Keratinocyte (primary cell): Measurements from ENCODE around the gene NPSR1. TPM values are rescaled to one million over a fixed set of nuclear protein-coding genes. Genes with fewer than 3 reads are reported as not detected.

Experiments
- DNase-seq: peaks from one replicate; pipeline ENCODE4 v3.0.0-alpha.2; 2011; ENCODE audit warnings: low read depth, missing footprints, low spot score
- FAIRE-seq: peaks from 2 replicates; lab custom pipeline; 2011; peaks lifted over from hg19 to GRCh38; lab: Jason Lieb, UNC
- H2AFZ ChIP-seq: 2 replicates; pipeline ENCODE4 v1.6.0; 2012; ENCODE audit warnings: low read length, control low read depth, inconsistent platforms; ENCODE audit not compliant: control insufficient read depth
- H3K27ac ChIP-seq: 2 replicates; pipeline ENCODE4 v1.5.1; 2011; ENCODE audit warnings: low read length; ENCODE audit not compliant: control insufficient read depth, insufficient read depth
- H3K27me3 ChIP-seq: 3 replicates; pipeline ENCODE4 v1.6.0; 2011; ENCODE audit warnings: low read length; ENCODE audit not compliant: control insufficient read depth, insufficient read depth; ENCODE audit errors: extremely low read depth
- H3K36me3 ChIP-seq, 2 experiments: 2 replicates in 1 of 2; 3 replicates in 1 of 2; pipeline ENCODE4 v1.5.1; 2011; ENCODE audit warnings: low read length in 2 of 2, mild to moderate bottlenecking in 1 of 2; ENCODE audit not compliant: control insufficient read depth in 2 of 2, insufficient read depth in 2 of 2; ENCODE audit errors: extremely low read depth in 1 of 2
- H3K4me1 ChIP-seq: 3 replicates; pipeline ENCODE4 v1.5.1; 2011; ENCODE audit warnings: low read length; ENCODE audit not compliant: control insufficient read depth, insufficient read depth; ENCODE audit errors: extremely low read depth
- H3K4me2 ChIP-seq: 3 replicates; pipeline ENCODE4 v1.6.0; 2011; ENCODE audit warnings: low read depth, low read length; ENCODE audit not compliant: control insufficient read depth, insufficient read depth; ENCODE audit errors: extremely low read depth
- H3K4me3 ChIP-seq, 3 experiments: fragments of 200-600 bp in 1 of 3; sonication (generic) in 1 of 3; 2 replicates in 2 of 3; 3 replicates in 1 of 3; pipeline ENCODE4 v1.5.1; 2011 to 2016; ENCODE audit warnings: low read length in 3 of 3, mild to moderate bottlenecking in 3 of 3, control low read depth in 2 of 3, inconsistent platforms in 1 of 3, low read depth in 1 of 3, mixed read lengths in 1 of 3, mixed run types in 1 of 3, moderate library complexity in 1 of 3; ENCODE audit not compliant: control insufficient read depth in 2 of 3, insufficient read depth in 2 of 3; ENCODE audit errors: extremely low read depth in 1 of 3
- H3K79me2 ChIP-seq: 2 replicates; pipeline ENCODE4 v1.6.0; 2012; ENCODE audit warnings: low read length; ENCODE audit not compliant: control insufficient read depth, insufficient read depth
- H3K9ac ChIP-seq: 3 replicates; pipeline ENCODE4 v1.6.0; 2011; ENCODE audit warnings: low read length; ENCODE audit not compliant: control insufficient read depth, insufficient read depth; ENCODE audit errors: extremely low read depth
- H3K9me1 ChIP-seq: 3 replicates; pipeline ENCODE4 v1.6.0; 2011; ENCODE audit warnings: low read length; ENCODE audit not compliant: control insufficient read depth, insufficient read depth; ENCODE audit errors: extremely low read depth
- H3K9me3 ChIP-seq: 2 replicates; pipeline ENCODE4 v1.5.1; 2012; ENCODE audit warnings: low read depth, low read length; ENCODE audit not compliant: control insufficient read depth
- H4K20me1 ChIP-seq: 3 replicates; pipeline ENCODE4 v1.6.0; 2011; ENCODE audit warnings: low read length; ENCODE audit not compliant: control insufficient read depth, insufficient read depth; ENCODE audit errors: extremely low read depth
- EZH2 ChIP-seq: IDR thresholded peaks from one replicate; pipeline ENCODE4 v1.6.1; 2012; ENCODE audit warnings: inconsistent platforms, mild to moderate bottlenecking, low read length, moderate library complexity
- dilution Hi-C: fragments of 300-500 bp; cut with MboI; formaldehyde crosslinking; loops from one replicate; pipeline ENCODE4 v1.7.0; 2020; ENCODE audit warnings: low sequenced_read_pairs; ENCODE audit not compliant: extremely low pct_ligation_motif_present
- polyA plus RNA-seq, 5 experiments: library from polyadenylated mRNA; depleted of rRNA in 3 of 5; stranded (reverse) in 3 of 5; stranded (forward) in 1 of 5; unstranded in 1 of 5; fragments of >200 nt; gene quantifications; 1 replicate in 1 of 5; 2 replicates in 3 of 5; 3 replicates in 1 of 5; pipeline versions ENCODE4 v1.2.1 to v1.2.3, GENCODE V29; 2011 to 2012; ENCODE audit warnings: missing spikeins in 2 of 5, low read depth in 1 of 5, low replicate concordance in 1 of 5
- TF ChIP-seq, protein P1 (sequence below), 3 experiments: IDR thresholded peaks in 1 of 3; conservative IDR thresholded peaks in 1 of 3; optimal IDR thresholded peaks in 1 of 3; 2 replicates in 2 of 3; 3 replicates in 1 of 3; pipeline versions ENCODE3 to v1.5.1; 2011; ENCODE audit warnings: low read length in 3 of 3, mild to moderate bottlenecking in 3 of 3, moderate library complexity in 2 of 3, control low read depth in 1 of 3, inconsistent platforms in 1 of 3; ENCODE audit not compliant: insufficient read depth in 2 of 3; ENCODE audit errors: extremely low read depth in 1 of 3

Gene NPSR1
- polyA plus RNA-seq, 1 donor (not counting 4 experiments of a cell fraction or from before 2014, with no cell fraction given): not detected

- no peak overlapping the region for H3K4me3 ChIP-seq
- no peaks in the 10 kb centered on the region for H3K27me3 ChIP-seq
- no peaks in the 10 kb centered on the region for H3K9me3 ChIP-seq
- TF ChIP-seq, protein P1, sequence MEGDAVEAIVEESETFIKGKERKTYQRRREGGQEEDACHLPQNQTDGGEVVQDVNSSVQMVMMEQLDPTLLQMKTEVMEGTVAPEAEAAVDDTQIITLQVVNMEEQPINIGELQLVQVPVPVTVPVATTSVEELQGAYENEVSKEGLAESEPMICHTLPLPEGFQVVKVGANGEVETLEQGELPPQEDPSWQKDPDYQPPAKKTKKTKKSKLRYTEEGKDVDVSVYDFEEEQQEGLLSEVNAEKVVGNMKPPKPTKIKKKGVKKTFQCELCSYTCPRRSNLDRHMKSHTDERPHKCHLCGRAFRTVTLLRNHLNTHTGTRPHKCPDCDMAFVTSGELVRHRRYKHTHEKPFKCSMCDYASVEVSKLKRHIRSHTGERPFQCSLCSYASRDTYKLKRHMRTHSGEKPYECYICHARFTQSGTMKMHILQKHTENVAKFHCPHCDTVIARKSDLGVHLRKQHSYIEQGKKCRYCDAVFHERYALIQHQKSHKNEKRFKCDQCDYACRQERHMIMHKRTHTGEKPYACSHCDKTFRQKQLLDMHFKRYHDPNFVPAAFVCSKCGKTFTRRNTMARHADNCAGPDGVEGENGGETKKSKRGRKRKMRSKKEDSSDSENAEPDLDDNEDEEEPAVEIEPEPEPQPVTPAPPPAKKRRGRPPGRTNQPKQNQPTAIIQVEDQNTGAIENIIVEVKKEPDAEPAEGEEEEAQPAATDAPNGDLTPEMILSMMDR (optimal IDR thresholded peaks at IDR 0.05 in 1 of 3, IDR thresholded peaks at IDR 0.05 in 1 of 3, conservative IDR thresholded peaks at IDR 0.05 in 1 of 3; ENCODE audit: extremely low read depth in 1 of 3, insufficient read depth in 2 of 3, low read length in 3 of 3): no peak
- DNase-seq (no peak), FAIRE-seq (no peak)
- no peaks in the 10 kb centered on the region for H3K36me3 ChIP-seq
- H3K4me1 ChIP-seq: no peaks in the 10 kb centered on the region
- H3K9me1 ChIP-seq: no peaks in the 10 kb centered on the region
- no peak overlapping the region for H3K27ac ChIP-seq
- no peaks in the 10 kb centered on the region for H3K79me2 ChIP-seq
- H4K20me1 ChIP-seq: no peaks in the 10 kb centered on the region
- no peak overlapping the region for H2AFZ ChIP-seq
- no peak overlapping the region for H3K4me2 ChIP-seq
- H3K9ac ChIP-seq: no peak overlapping the region
- dilution Hi-C loops: no loop called here
Observed at GRCh38 chr7:34719636-34720035, 61.6 kb downstream of the NPSR1 start.

GRCh38 chr7:34720289-34720688 is 62.3 kb downstream of the NPSR1 start:
- Histone ChIP-seq H3K9me3 (no peaks in the 10 kb centered on the region), H4K20me1 (no peaks in the 10 kb centered on the region), H3K4me1 (no peaks in the 10 kb centered on the region), H3K36me3 (no peaks in the 10 kb centered on the region), H3K9me1 (no peaks in the 10 kb centered on the region), H3K79me2 (no peaks in the 10 kb centered on the region), H3K4me2 (no peak overlapping the region), H3K27me3 (no peaks in the 10 kb centered on the region), H3K27ac (no peak overlapping the region), H2AFZ (no peak overlapping the region), H3K4me3 (no peak overlapping the region), H3K9ac (no peak overlapping the region)
- TF ChIP-seq, protein P1 (optimal IDR thresholded peaks at IDR 0.05 in 1 of 3, IDR thresholded peaks at IDR 0.05 in 1 of 3, conservative IDR thresholded peaks at IDR 0.05 in 1 of 3; ENCODE audit: extremely low read depth in 1 of 3, insufficient read depth in 2 of 3, low read length in 3 of 3): no peak
- no peak for TF ChIP-seq EZH2
- dilution Hi-C loops: no loop called here
- FAIRE-seq (no peak), DNase-seq (no peak)
